Astrocyte (in vitro differentiated cells and primary cell): ENCODE results near the gene SOX5. TPM values are rescaled to one million over a fixed set of nuclear protein-coding genes. Genes with fewer than 3 reads are reported as not detected.

Experiments used
- DNase-seq: peaks from one replicate; pipeline ENCODE4 v3.0.0-alpha.2; 2010; ENCODE audit warnings: low read depth
- FAIRE-seq: peaks from 2 replicates; lab custom pipeline; 2011; peaks lifted over from hg19 to GRCh38; lab: Jason Lieb, UNC
- H2AFZ ChIP-seq: 2 replicates; pipeline ENCODE4 v1.6.0; 2012; ENCODE audit warnings: low read depth, low read length, inconsistent platforms
- H3K27ac ChIP-seq: 2 replicates; pipeline ENCODE4 v1.5.1; 2011; ENCODE audit warnings: low read depth, low read length, inconsistent platforms
- H3K27me3 ChIP-seq: 2 replicates; pipeline ENCODE4 v1.6.0; 2011; ENCODE audit warnings: low read length, inconsistent platforms; ENCODE audit not compliant: insufficient read depth
- H3K36me3 ChIP-seq: 2 replicates; pipeline ENCODE4 v1.5.1; 2011; ENCODE audit warnings: low read length, inconsistent platforms; ENCODE audit not compliant: insufficient read depth
- H3K4me1 ChIP-seq: 2 replicates; pipeline ENCODE4 v1.5.1; 2011; ENCODE audit warnings: low read length, inconsistent platforms; ENCODE audit not compliant: insufficient read depth
- H3K4me2 ChIP-seq: 2 replicates; pipeline ENCODE4 v1.6.0; 2012; ENCODE audit warnings: low read length, inconsistent platforms
- H3K4me3 ChIP-seq: 2 replicates; pipeline ENCODE4 v1.5.1; 2011; ENCODE audit warnings: low read depth, mild to moderate bottlenecking, low read length, inconsistent platforms; ENCODE audit not compliant: insufficient read depth
- H3K79me2 ChIP-seq: 2 replicates; pipeline ENCODE4 v1.6.0; 2012; ENCODE audit warnings: mild to moderate bottlenecking, low read length, inconsistent platforms; ENCODE audit not compliant: insufficient read depth
- H3K9ac ChIP-seq: 2 replicates; pipeline ENCODE4 v1.6.0; 2012; ENCODE audit warnings: mild to moderate bottlenecking, low read length, inconsistent platforms
- H3K9me3 ChIP-seq: 2 replicates; pipeline ENCODE4 v1.5.1; 2012; ENCODE audit warnings: low read depth, mild to moderate bottlenecking, low read length, inconsistent platforms; ENCODE audit not compliant: insufficient read depth
- H4K20me1 ChIP-seq: 2 replicates; pipeline ENCODE4 v1.6.0; 2012; ENCODE audit warnings: low read length, inconsistent platforms; ENCODE audit not compliant: insufficient read depth
- H3K27ac Mint-ChIP-seq: one replicate; pipeline ENCODE4 v1.8.0; 2021; ENCODE audit warnings: mild to moderate bottlenecking, mixed read lengths; ENCODE audit not compliant: unreplicated experiment
- H3K27me3 Mint-ChIP-seq: one replicate; pipeline ENCODE4 v1.8.0; 2021; ENCODE audit warnings: low read depth, mixed read lengths; ENCODE audit not compliant: unreplicated experiment
- H3K36me3 Mint-ChIP-seq: one replicate; pipeline ENCODE4 v1.8.0; 2021; ENCODE audit warnings: low read depth, mixed read lengths; ENCODE audit not compliant: unreplicated experiment
- H3K4me1 Mint-ChIP-seq: one replicate; pipeline ENCODE4 v1.8.0; 2021; ENCODE audit warnings: low read depth, mixed read lengths; ENCODE audit not compliant: unreplicated experiment
- H3K4me3 Mint-ChIP-seq: one replicate; pipeline ENCODE4 v1.8.0; 2021; ENCODE audit warnings: mild to moderate bottlenecking, moderate library complexity, mixed read lengths; ENCODE audit not compliant: unreplicated experiment
- H3K9me3 Mint-ChIP-seq: one replicate; pipeline ENCODE4 v1.8.0; 2021; ENCODE audit warnings: mild to moderate bottlenecking, mixed read lengths; ENCODE audit not compliant: unreplicated experiment
- EZH2 ChIP-seq: IDR thresholded peaks from 2 replicates; pipeline ENCODE4 v1.6.1; 2012; ENCODE audit warnings: mild to moderate bottlenecking, low read length, inconsistent platforms; ENCODE audit not compliant: insufficient read depth
- total RNA-seq: library from RNA; stranded (reverse); gene quantifications from 2 replicates; pipeline ENCODE4 v1.2.1, GENCODE V29; 2021
- TF ChIP-seq, protein P1 (sequence below): IDR thresholded peaks from 2 replicates; pipeline ENCODE4 v1.5.1; 2011; ENCODE audit warnings: low read depth, mild to moderate bottlenecking, inconsistent platforms, low read length, moderate library complexity; ENCODE audit not compliant: insufficient read depth

Gene SOX5
- total RNA-seq, 1 donor from 2014 or later = 13.7 TPM

DNA sequence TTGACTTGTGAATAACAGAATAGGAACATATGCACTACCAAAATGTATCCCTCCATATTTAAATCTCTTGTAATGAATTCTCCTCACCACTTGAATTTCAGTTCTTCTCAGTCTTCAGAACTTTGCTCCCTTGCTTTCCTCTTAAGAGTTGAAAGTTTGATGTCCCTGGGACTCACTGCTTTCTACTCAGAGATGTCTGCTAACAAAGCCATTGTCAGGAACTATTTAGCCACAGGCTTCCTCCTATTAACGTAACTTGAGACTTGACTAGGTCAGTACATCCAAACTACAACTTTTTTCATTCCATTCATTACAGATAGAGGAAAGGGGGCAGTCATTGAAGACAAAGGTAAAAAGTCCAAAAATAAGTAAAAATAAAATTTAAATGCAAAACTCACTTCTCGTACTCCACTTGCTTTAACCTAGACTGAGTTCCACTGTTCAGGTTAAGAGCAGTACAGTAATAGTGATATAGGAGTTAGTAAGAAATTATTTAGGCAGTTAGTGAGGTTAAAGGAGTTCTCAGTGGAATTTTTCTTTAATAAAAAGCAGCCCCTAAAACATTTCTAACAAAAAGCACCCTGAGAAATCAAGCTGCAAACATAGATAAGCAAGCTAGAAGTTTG lies 364.2 kb downstream of the SOX5 start:
- Mint-ChIP-seq H3K9me3 (no peaks in the 10 kb centered on the region), H3K27me3 (no peaks in the 10 kb centered on the region), H3K27ac (no peak overlapping the region), H3K36me3 (no peaks in the 10 kb centered on the region), H3K4me1 (no peaks in the 10 kb centered on the region), H3K4me3 (no peak overlapping the region)
- no peak overlapping the region for H2AFZ ChIP-seq
- H3K27ac ChIP-seq = no peak overlapping the region
- no peaks in the 10 kb centered on the region for H4K20me1 ChIP-seq
- no peak for TF ChIP-seq EZH2
- TF ChIP-seq, protein P1, sequence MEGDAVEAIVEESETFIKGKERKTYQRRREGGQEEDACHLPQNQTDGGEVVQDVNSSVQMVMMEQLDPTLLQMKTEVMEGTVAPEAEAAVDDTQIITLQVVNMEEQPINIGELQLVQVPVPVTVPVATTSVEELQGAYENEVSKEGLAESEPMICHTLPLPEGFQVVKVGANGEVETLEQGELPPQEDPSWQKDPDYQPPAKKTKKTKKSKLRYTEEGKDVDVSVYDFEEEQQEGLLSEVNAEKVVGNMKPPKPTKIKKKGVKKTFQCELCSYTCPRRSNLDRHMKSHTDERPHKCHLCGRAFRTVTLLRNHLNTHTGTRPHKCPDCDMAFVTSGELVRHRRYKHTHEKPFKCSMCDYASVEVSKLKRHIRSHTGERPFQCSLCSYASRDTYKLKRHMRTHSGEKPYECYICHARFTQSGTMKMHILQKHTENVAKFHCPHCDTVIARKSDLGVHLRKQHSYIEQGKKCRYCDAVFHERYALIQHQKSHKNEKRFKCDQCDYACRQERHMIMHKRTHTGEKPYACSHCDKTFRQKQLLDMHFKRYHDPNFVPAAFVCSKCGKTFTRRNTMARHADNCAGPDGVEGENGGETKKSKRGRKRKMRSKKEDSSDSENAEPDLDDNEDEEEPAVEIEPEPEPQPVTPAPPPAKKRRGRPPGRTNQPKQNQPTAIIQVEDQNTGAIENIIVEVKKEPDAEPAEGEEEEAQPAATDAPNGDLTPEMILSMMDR = no peak
- H3K79me2 ChIP-seq = no peaks in the 10 kb centered on the region
- DNase-seq = no peak
- no peak overlapping the region for H3K4me2 ChIP-seq
- H3K9ac ChIP-seq = no peak overlapping the region
- H3K36me3 ChIP-seq = no peaks in the 10 kb centered on the region
- no peaks in the 10 kb centered on the region for H3K4me1 ChIP-seq
- H3K27me3 ChIP-seq = no peaks in the 10 kb centered on the region
- FAIRE-seq = no peak
- H3K9me3 ChIP-seq = no peaks in the 10 kb centered on the region
- H3K4me3 ChIP-seq = no peak overlapping the region

DNA sequence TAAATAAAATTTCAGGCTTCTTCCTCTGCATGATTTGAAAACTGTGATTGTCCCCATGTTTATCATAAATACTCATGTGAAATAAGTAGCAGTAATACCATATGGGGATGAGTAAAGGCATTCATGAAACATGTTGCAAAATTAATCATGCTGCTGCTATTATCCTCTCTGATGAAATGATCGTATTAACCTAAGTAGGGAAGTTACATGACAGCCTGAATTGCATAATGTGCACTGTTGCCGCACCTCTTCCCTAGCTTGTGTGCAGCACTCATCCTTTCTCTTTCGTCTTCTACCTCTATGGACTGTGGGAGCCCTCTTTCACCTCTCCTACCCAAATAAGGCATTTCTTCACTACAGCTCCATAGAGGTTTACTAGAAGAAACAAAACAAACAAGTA lies 367.6 kb downstream of the SOX5 start:
- no peaks in the 10 kb centered on the region for H3K4me1 Mint-ChIP-seq
- H3K4me2 ChIP-seq = no peak overlapping the region
- no peak overlapping the region for H3K4me3 ChIP-seq
- TF ChIP-seq, protein P1 = no peak
- no peak for TF ChIP-seq EZH2
- H3K9me3 Mint-ChIP-seq = no peaks in the 10 kb centered on the region
- H3K9me3 ChIP-seq = no peaks in the 10 kb centered on the region
- no peaks in the 10 kb centered on the region for H3K27me3 Mint-ChIP-seq
- no peaks in the 10 kb centered on the region for H3K36me3 Mint-ChIP-seq
- H3K36me3 ChIP-seq = no peaks in the 10 kb centered on the region
- no peak overlapping the region for H3K27ac Mint-ChIP-seq
- H4K20me1 ChIP-seq = no peaks in the 10 kb centered on the region
- DNase-seq = no peak
- H2AFZ ChIP-seq = no peak overlapping the region
- H3K4me1 ChIP-seq = no peaks in the 10 kb centered on the region
- H3K27ac ChIP-seq = no peak overlapping the region
- no peak overlapping the region for H3K9ac ChIP-seq
- H3K79me2 ChIP-seq = no peaks in the 10 kb centered on the region
- no peak overlapping the region for H3K4me3 Mint-ChIP-seq
- no peaks in the 10 kb centered on the region for H3K27me3 ChIP-seq
- no peak for FAIRE-seq

DNA sequence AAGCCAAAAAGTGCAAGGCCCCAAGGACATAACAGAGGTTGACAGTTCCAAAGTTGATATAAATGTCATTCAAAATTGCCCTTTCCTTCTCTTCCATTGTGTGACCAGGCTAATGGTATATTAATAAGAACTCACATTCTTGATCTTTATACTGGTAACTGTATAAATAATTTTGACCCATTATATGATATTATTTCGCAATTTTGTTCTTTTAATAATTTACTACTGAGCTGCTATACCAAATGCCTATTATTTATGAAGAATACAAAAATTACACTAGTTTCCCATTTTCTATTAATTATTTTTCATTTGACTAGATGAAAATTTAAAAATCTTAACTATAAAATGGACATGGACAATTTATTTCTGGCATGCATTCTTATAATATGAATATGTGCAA lies 370.2 kb downstream of the SOX5 start:
- H3K9ac ChIP-seq = no peak overlapping the region
- Mint-ChIP-seq H3K4me3 (no peak overlapping the region), H3K4me1 (no peaks in the 10 kb centered on the region), H3K27me3 (no peaks in the 10 kb centered on the region), H3K36me3 (no peaks in the 10 kb centered on the region), H3K9me3 (no peaks in the 10 kb centered on the region), H3K27ac (no peak overlapping the region)
- H3K4me3 ChIP-seq = no peak overlapping the region
- no peaks in the 10 kb centered on the region for H3K9me3 ChIP-seq
- DNase-seq (no peak), FAIRE-seq (no peak)
- H3K36me3 ChIP-seq = no peaks in the 10 kb centered on the region
- no peak overlapping the region for H3K4me2 ChIP-seq
- H3K27ac ChIP-seq = no peak overlapping the region
- H3K79me2 ChIP-seq = no peaks in the 10 kb centered on the region
- no peaks in the 10 kb centered on the region for H3K4me1 ChIP-seq
- H2AFZ ChIP-seq = no peak overlapping the region
- TF ChIP-seq EZH2 = no peak
- TF ChIP-seq, protein P1 = no peak
- no peaks in the 10 kb centered on the region for H3K27me3 ChIP-seq
- H4K20me1 ChIP-seq = no peaks in the 10 kb centered on the region
